NCI-H146 (cell line): ENCODE data around the gene CDH20.

Experiments used
- DNase-seq: peaks from one replicate; lab custom pipeline; 2025; lab: John Stamatoyannopoulos, UW

The CDH20 gene

DNA sequence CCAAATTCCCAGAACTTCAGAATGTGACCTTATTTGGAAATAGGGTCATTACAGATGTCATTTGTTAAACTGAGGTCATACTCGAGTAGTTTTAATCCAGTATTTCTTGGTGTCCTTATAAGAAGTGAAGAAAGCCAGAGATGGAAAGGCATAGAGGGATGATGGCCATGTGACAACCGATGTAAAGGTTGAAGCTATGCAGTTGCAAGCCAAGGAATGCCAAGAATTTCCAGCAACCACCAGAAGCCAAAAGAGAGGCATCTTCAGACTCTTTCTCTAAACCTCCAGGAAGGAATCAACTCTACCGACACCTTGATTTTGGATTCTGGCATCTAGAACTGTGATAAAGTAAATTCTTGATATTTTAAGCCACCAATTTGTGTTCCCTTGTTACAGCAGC lies 242.2 kb downstream of the CDH20 start:
- DNase-seq: no peak

DNA sequence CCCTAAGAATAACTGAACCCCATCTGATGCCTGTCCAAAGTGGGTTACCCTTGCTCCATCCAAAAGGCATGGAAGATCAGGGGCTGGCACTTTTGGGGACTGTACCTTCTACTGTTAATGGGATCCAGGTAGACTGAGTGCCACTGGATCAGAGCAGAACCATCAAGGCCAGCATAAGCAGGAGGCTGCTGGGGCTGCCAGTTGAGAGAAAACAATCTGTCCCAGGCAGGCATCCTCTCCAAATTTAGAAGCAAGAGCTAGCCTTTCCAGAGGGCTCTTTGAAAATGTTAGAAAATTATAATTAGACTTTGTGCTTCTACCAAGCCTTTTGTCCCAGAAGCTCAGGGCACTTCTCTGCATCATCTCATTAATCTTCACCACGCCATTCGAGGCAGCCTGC lies 245.6 kb downstream of the CDH20 start:
- DNase-seq: no peak

DNA sequence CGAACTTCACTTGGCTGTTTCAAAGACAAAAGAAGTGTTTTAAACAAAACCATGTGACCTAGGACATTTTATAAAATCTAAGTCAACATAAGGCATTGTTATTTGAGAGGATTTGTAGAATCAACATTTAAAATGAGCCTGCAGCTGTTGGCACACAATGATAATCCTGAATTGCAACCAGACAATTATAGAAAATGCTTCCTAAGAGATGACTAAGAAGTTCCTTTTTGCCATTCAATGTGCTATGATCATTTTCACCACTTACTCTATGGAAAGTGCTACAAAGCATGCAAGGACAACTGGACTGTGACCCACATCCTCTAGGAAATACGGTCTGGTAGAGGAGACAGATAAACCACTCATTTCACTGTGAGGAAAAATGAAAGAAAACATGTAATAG lies 246.4 kb downstream of the CDH20 start:
- DNase-seq: peak; percentile 37

DNA sequence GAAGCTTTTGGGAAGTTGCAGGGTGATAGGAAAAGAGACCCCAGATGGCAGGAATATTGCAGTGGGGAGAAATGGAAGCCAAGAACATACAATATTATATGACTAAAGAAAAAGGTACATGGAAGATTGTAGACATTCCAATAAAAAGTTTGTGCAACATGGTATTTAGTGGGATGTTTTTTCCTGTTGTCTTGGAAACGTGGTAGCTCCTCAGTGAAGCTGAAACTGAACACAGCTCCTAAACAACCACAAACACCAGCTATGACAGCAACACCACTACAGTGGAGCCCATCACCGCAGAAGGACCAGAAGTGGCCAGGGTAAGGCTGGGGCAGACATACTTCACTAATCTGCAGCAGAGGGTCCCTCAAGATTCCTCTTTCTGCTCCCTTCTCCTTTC lies 246.8 kb downstream of the CDH20 start:
- no peak for DNase-seq

DNA sequence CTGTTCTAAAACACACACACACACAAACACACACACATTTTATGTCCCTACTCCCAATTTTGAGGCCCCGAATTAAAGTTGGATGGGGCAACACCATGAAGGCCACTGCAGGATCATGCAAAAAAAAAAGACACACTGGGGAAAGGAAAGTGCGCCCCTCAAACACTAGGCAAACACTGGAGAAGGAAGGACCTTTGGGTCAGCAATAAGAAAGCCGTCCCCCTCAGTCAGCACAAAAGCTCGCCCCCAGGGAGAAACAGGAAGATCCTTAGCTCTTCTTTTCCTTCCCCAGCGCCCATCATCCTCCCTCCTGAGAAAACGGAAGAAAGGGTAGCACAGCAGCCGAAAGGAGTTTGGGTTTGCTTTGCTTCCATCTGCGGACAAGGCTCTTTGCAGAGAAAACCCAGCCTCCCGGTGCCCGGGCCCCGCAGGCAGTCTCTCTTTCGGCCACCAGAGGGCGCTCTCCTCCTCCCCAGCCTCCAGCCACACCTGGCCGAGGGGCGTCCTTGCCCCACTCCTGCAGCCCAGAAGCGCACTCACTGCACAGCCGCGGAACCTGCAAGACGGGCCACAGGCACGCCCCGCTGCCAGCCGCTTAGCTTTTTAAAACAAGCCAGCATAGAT lies 248.5 kb downstream of the CDH20 start:
- peak; percentile 89 for DNase-seq

DNA sequence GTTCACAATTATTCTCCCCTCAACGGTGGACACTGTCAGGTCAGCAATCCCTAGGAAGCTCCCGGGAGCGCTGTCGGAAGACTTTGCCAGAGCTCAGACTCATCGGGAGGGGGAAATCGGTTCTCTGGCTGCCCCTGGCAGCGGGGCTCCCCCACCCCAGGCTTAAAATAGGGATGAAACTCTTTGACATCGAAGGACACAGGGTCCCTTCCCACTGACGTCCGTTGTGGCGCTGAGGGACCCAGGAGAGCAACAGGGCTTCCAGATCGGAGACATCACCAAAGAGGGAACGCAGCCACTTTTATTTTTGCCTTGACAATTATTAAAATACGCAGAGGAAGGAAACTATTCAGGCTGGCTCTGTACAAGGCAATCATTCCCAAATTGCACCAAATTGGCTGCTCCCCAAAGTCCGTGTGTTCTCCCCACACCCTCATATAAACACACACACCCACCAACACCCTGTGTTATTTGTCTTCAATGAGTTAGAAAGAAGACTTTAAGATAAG lies 249.0 kb downstream of the CDH20 start:
- no peak for DNase-seq

DNA sequence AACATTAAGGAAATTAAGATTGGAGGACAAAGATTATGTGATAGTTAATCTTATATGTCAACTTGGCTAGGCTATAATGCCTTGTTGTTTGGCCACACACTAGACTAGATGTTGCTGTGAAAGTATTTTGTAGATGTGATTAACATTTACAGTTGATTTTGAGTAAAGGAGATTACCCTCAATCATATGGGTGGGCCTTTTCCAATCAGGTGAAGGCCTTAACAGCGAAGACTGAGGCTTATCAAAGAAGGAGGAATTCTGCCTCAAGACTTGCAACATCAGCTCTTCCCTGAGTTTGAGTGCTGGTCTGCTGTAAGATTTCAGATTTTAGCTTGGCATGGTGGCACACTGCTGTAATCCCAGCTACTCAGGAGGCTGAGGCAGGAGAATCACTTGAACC lies 250.3 kb downstream of the CDH20 start:
- DNase-seq: no peak

DNA sequence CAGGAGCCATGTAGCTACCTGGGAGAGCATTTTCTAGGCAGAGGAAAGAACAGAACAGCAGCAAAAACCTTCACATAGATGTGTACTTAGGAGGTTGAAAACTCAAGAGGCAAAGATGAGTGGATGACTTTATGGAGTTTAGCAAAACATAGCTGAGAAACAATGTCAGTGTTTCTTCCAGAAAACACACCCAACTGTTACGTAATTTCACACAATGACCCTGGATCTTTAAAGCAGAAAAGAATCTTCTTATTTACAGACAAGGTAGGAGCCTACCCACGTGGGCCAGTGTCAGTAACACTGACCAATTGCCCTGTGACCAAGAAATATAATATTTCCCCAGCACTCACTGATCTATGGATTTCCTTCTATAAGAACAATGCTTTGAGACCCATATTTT lies 254.6 kb downstream of the CDH20 start:
- no peak for DNase-seq

DNA sequence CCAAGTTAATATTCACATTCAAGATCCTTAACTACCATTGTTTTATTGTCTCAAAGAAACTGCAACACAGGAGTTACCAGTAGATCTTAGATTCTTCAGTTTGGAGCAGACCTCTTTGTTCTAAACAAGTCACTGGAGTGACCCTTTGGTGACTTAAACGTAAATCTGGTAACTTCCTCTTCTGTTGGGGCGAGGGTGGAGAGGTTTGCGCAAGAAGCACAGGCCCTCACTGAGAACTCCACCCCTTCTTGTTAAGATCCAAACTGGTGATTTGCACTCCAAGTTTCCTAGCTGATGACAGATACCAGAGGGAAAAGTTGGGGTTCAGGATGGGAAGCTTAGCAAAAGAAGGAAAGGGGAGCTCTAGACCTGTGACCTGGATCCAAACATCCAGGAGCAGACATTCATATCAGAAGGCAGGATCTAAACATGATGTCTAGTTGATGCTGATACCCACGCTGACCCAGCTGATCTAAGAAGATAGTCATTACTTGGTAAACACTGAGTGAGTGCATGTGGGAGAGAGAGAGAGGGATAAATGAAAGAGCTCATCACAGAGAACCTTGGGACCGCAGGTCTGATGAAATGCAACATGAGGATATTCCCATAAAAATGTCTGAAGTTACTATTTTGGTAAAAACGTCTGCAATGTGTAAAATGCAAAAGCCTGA lies 256.0 kb downstream of the CDH20 start:
- no peak for DNase-seq

DNA sequence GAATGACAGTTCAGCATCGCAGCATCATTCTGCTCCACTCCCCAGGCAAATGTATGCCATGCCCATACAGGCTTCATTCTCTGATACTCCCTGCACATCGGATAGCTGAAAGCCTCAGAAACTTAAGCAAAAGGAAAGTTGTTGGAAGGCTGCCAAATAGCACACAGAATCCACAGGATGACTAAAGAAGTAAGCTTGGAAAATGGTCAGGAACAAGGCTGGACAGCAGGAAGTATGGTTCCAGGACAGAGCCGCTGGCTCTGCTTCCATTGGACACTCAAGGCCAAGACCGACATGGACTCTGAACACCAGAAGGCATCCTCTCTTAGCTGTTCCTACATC lies 256.5 kb downstream of the CDH20 start:
- DNase-seq: no peak

DNA sequence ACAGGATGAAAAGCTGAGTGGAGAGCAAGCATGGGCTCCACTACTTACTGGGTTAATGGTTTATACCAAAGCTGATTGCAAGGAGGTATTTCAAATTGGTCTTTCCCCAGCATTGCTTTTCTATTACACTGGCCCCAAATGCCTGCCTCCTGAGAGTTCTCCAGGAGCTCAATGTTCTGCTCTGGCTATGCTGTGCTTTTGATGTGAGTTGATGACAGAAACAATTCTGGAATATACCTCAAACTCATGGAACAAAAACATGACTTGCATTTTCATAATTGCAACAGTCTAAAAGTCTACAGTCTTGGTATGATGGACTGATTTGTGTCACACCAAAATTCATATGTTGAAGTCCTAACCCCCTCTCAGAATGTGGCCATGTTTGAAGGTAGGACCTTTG lies 258.0 kb downstream of the CDH20 start:
- DNase-seq: no peak

DNA sequence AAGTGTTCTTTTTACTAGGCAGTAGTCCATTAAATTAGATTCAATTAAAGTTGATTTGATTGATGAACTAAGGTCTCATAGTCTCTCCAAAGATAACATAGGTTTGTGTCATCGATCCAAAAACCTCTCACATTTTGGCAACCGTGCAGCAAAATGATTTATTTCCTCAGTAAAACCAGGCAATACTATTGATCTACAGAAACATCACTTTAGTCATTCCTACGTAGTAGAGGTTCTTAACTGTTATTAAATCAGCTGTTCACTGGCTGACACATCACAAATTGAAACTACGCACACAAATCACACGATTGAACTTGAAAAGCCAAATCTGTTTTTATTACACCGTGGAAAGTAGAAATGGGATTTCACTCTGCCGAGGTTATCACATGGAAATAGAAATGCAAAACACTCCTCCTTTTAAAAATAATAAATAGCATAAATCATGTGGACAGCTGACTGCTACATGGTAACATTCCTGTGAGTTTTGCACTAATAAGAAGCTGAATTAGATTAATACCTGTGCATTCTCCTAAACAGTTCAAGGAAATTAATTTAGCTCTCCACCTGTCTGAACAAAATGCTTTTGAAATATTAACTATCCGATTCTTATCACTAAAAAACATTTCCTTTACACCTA lies 262.5 kb downstream of the CDH20 start:
- no peak for DNase-seq

DNA sequence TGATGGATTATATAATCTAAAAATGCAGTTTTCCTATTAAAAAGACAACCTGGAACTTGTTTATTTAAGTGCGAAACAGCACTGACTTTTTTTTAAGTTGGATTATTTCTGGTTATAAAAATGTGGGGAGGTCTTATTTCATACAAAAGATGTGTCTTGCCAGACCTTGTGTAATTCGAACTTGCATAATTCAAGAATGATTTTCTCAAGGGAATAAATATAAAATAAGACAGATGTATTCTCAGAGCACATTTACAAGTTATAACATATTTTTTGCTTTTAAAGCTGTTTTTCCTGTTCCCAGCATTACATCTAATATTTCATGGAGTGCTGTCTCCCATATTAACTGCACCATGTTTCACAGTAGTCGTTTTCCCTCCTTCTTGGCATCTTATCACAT lies 263.1 kb downstream of the CDH20 start:
- no peak for DNase-seq

DNA sequence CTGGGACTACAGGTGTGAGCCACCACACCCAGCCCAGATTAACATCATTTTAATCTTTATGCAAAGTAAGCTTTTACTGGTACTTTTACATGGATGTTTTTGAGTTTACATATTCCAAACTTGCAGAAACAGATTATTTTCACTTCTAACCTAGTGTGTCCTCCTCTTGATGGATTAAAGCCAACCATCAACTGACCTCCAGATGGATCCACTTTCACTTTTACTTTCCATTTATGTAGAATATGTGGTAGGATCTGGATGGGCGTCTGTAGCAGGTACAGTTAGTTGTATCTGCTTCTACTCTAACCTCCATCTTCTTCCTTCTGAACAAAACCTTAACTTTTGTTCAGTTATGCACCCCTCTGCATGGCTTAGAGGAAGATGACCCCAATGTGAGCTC lies 264.1 kb downstream of the CDH20 start:
- no peak for DNase-seq

DNA sequence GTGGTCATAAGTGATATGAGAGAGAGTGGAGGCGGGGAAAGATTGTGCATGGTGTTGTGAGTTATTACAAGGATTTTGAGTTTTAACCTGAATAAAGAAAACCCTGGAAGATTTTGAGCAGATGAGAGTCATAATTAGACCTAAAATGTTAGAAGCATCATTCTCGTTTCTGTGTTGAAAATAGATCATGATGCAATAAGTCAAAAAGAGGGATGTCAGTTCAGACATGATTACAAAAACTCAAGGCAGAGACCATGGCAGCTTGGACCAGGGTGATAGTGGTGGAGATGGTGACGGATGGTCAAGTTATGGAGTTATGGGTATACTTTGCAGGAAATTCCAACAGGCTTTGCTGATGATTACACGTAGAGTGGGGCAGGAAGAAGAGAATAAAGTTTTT lies 267.2 kb downstream of the CDH20 start:
- DNase-seq: no peak

DNA sequence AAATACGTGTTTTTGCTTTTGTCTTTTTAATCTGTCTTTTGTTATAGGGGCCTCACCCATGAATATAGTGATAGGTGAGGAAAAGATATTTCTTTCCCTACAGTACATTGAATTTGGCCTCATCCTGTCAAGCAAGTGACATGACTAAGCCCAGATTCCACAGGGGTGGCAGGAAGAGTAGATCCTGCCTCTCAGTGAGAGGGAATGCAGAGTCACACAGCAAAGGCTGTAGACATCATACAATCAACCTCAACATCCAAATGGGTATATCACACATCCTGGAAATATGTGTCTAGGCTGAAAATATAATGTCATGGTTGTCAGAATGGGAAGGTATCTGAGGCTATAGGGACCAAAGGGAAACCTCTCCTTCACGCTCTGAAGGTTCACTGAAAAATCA lies 269.6 kb downstream of the CDH20 start:
- DNase-seq: no peak
